OCI-LY1 (cell line): Measurements from ENCODE around the gene EPDR1.

Source experiments
- H2AFZ ChIP-seq: fragments of 200-600 bp; sonication (generic), shearing (Covaris generic); 2 replicates; pipeline ENCODE4 v1.6.0; 2014; ENCODE audit warnings: antibody characterized with exemption, mild to moderate bottlenecking, low read length
- H3F3A ChIP-seq: fragments of 200-600 bp; sonication (generic), shearing (Covaris generic); 2 replicates; pipeline ENCODE4 v1.6.0; 2014; ENCODE audit warnings: mild to moderate bottlenecking, antibody characterized with exemption, low read length, moderate library complexity; ENCODE audit not compliant: insufficient read depth
- H3K27ac ChIP-seq: fragments of 200-600 bp; sonication (generic); 2 replicates; pipeline ENCODE4 v1.5.1; 2014; ENCODE audit warnings: low read length, mixed run types, mild to moderate bottlenecking, low read depth; ENCODE audit not compliant: poor library complexity, severe bottlenecking
- H3K27me3 ChIP-seq: fragments of 200-600 bp; sonication (generic); 2 replicates; pipeline ENCODE4 v1.6.0; 2014; ENCODE audit warnings: antibody characterized with exemption, mild to moderate bottlenecking, low read length, moderate library complexity; ENCODE audit not compliant: insufficient read depth
- H3K36me3 ChIP-seq: fragments of 200-600 bp; sonication (generic); 2 replicates; pipeline ENCODE4 v1.6.1; 2014; ENCODE audit warnings: mild to moderate bottlenecking, antibody characterized with exemption, low read length, moderate library complexity, mixed read lengths; ENCODE audit not compliant: insufficient read depth
- H3K4me1 ChIP-seq: fragments of 200-600 bp; sonication (generic); 2 replicates; pipeline ENCODE4 v1.5.1; 2014; ENCODE audit warnings: mild to moderate bottlenecking, low read length, moderate library complexity; ENCODE audit not compliant: insufficient read depth, severe bottlenecking
- H3K4me2 ChIP-seq: fragments of 200-600 bp; sonication (generic), shearing (Covaris generic); 2 replicates; pipeline ENCODE4 v1.6.1; 2014; ENCODE audit warnings: low read length
- H3K4me3 ChIP-seq: fragments of 200-600 bp; sonication (generic); 2 replicates; pipeline ENCODE4 v1.5.1; 2014; ENCODE audit warnings: low read length, low read depth, mild to moderate bottlenecking, mixed read lengths; ENCODE audit not compliant: poor library complexity, severe bottlenecking
- H3K79me2 ChIP-seq: fragments of 200-600 bp; shearing (Covaris generic); 2 replicates; pipeline ENCODE4 v1.6.1; 2016; ENCODE audit warnings: mixed run types, low read length, mixed read lengths; ENCODE audit not compliant: insufficient read depth
- H3K9ac ChIP-seq: fragments of 200-600 bp; sonication (generic), shearing (Covaris generic); 2 replicates; pipeline ENCODE4 v1.6.1; 2014; ENCODE audit warnings: mild to moderate bottlenecking, low read length, mixed read lengths
- H3K9me2 ChIP-seq: fragments of 200-600 bp; sonication (generic), shearing (Covaris generic); 2 replicates; pipeline ENCODE4 v1.6.1; 2014; ENCODE audit warnings: low read depth, mild to moderate bottlenecking, low read length, mixed read lengths
- H3K9me3 ChIP-seq: fragments of 200-600 bp; shearing (Covaris generic); 2 replicates; pipeline ENCODE4 v1.6.1; 2014; ENCODE audit warnings: low read length, mixed read lengths
- H4K20me1 ChIP-seq: fragments of 200-600 bp; sonication (generic), shearing (Covaris generic); 2 replicates; pipeline ENCODE4 v1.6.0; 2016; ENCODE audit warnings: mild to moderate bottlenecking, low read length; ENCODE audit not compliant: insufficient read depth
- EZH2 ChIP-seq: fragments of 200-600 bp; sonication (generic), shearing (Covaris generic); IDR thresholded peaks from 2 replicates; pipeline ENCODE4 v1.8.0; 2017; ENCODE audit warnings: borderline replicate concordance, mixed run types, mild to moderate bottlenecking, antibody characterized with exemption, low read length, moderate library complexity, mixed read lengths
- TF ChIP-seq, protein P1 (sequence below): fragments of 200-600 bp; sonication (generic), shearing (Covaris generic); IDR thresholded peaks from 2 replicates; pipeline ENCODE4 v1.5.1; 2017; ENCODE audit warnings: mild to moderate bottlenecking, antibody characterized with exemption, low read length, moderate library complexity, mixed read lengths

EPDR1 gene

DNA sequence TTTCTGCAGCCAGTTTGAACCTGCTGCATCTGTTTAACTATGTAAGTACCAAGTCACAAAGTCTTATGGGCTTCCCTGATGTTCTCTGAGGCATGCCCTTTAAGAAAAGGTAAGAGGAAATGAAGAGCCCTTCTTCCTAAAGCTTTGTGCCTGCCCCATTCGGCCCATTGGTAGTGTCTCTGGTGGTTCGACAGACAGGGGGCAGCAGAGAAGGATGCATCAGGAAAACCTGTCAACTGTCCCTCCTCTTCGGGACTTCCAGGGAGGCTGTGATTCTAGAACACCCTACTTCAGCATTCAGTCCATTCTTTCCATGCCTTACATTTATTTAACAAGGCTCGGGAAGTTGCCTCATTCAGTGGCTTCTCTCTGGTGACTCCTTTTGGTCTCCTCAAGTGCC lies 1.9 kb upstream of the EPDR1 start:
- H3K27ac ChIP-seq: no peak overlapping the region
- H2AFZ ChIP-seq: no peak overlapping the region
- no peak overlapping the region for H3K9ac ChIP-seq
- no peaks in the 10 kb centered on the region for H4K20me1 ChIP-seq
- H3K9me3 ChIP-seq: no peaks in the 10 kb centered on the region
- no peaks in the 10 kb centered on the region for H3K79me2 ChIP-seq
- no peaks in the 10 kb centered on the region for H3F3A ChIP-seq
- no peaks in the 10 kb centered on the region for H3K9me2 ChIP-seq
- no peak overlapping the region for H3K4me3 ChIP-seq
- TF ChIP-seq, protein P1, sequence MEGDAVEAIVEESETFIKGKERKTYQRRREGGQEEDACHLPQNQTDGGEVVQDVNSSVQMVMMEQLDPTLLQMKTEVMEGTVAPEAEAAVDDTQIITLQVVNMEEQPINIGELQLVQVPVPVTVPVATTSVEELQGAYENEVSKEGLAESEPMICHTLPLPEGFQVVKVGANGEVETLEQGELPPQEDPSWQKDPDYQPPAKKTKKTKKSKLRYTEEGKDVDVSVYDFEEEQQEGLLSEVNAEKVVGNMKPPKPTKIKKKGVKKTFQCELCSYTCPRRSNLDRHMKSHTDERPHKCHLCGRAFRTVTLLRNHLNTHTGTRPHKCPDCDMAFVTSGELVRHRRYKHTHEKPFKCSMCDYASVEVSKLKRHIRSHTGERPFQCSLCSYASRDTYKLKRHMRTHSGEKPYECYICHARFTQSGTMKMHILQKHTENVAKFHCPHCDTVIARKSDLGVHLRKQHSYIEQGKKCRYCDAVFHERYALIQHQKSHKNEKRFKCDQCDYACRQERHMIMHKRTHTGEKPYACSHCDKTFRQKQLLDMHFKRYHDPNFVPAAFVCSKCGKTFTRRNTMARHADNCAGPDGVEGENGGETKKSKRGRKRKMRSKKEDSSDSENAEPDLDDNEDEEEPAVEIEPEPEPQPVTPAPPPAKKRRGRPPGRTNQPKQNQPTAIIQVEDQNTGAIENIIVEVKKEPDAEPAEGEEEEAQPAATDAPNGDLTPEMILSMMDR: no peak
- no peak for TF ChIP-seq EZH2
- H3K27me3 ChIP-seq: no peaks in the 10 kb centered on the region
- no peak overlapping the region for H3K4me2 ChIP-seq
- H3K4me1 ChIP-seq: no peaks in the 10 kb centered on the region
- H3K36me3 ChIP-seq: no peaks in the 10 kb centered on the region

- no peak overlapping the region for H3K4me2 ChIP-seq
- no peak overlapping the region for H3K9ac ChIP-seq
- no peak overlapping the region for H3K4me3 ChIP-seq
Measured at GRCh38 chr7:37920849-37921805, 687 bp downstream of the EPDR1 start.

DNA sequence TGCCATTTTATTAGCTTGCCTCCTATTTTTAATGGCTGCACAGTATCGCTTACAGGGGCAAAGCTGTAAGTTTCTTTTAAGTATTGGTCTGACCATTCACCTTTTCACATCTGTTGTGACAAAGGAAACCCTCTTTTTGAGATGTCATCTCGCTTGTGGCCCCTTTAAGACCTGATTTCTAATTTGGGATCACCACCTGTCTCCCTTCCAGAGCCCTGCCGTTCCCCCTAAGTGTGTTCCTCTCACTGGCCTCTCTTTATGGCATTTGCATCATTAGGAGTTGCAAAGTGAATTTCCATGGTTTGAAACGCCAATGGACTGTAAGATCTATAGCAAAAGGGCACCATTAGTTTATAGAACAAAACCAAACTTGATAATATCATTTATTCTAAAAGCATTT lies 1.4 kb downstream of the EPDR1 start:
- H3K27ac ChIP-seq: no peak overlapping the region
- H3K4me1 ChIP-seq: no peaks in the 10 kb centered on the region
- no peaks in the 10 kb centered on the region for H3K9me2 ChIP-seq
- no peaks in the 10 kb centered on the region for H3K9me3 ChIP-seq
- H3K27me3 ChIP-seq: no peaks in the 10 kb centered on the region
- H3K4me3 ChIP-seq: no peak overlapping the region
- H3K79me2 ChIP-seq: no peaks in the 10 kb centered on the region
- H3K4me2 ChIP-seq: no peak overlapping the region
- H3K9ac ChIP-seq: no peak overlapping the region
- no peak overlapping the region for H2AFZ ChIP-seq
- H3F3A ChIP-seq: no peaks in the 10 kb centered on the region
- no peaks in the 10 kb centered on the region for H3K36me3 ChIP-seq
- TF ChIP-seq EZH2: no peak
- TF ChIP-seq, protein P1: no peak
- H4K20me1 ChIP-seq: no peaks in the 10 kb centered on the region

More at GRCh38 chr7:37920849-37921805, 687 bp downstream of the EPDR1 start:
- no peaks in the 10 kb centered on the region for H4K20me1 ChIP-seq
- H3K79me2 ChIP-seq: no peaks in the 10 kb centered on the region
- no peaks in the 10 kb centered on the region for H3K36me3 ChIP-seq
- H3K27ac ChIP-seq: no peak overlapping the region
- no peaks in the 10 kb centered on the region for H3K9me2 ChIP-seq
- no peaks in the 10 kb centered on the region for H3F3A ChIP-seq
- TF ChIP-seq, protein P1: no peak
- no peak for TF ChIP-seq EZH2
- H2AFZ ChIP-seq: no peak overlapping the region
- no peaks in the 10 kb centered on the region for H3K27me3 ChIP-seq
- no peaks in the 10 kb centered on the region for H3K9me3 ChIP-seq
- no peaks in the 10 kb centered on the region for H3K4me1 ChIP-seq
